MM.1S (cell line): ENCODE data around the gene NFE2L3.

Experiments used
- DNase-seq: peaks from one replicate; pipeline ENCODE4 v3.0.0-alpha.2; 2015
- H2AFZ ChIP-seq: fragments of 300-600 bp; sonication (generic); 2 replicates; pipeline ENCODE4 v1.6.0; 2016; ENCODE audit warnings: antibody characterized with exemption, low read length
- H3F3A ChIP-seq: fragments of 300-600 bp; sonication (generic); 2 replicates; pipeline ENCODE4 v1.6.1; 2016; ENCODE audit warnings: mild to moderate bottlenecking, antibody characterized with exemption, low read length, moderate library complexity, mixed read lengths; ENCODE audit not compliant: insufficient read depth
- H3K27ac ChIP-seq: fragments of 300-600 bp; sonication (generic); 2 replicates; pipeline ENCODE4 v1.5.1; 2016; ENCODE audit warnings: mild to moderate bottlenecking, low read length
- H3K27me3 ChIP-seq: fragments of 300-600 bp; sonication (generic); replicated peaks from 2 replicates; pipeline ENCODE4 v1.6.0; 2016; ENCODE audit warnings: low read length; ENCODE audit not compliant: insufficient read depth
- H3K36me3 ChIP-seq: fragments of 300-600 bp; sonication (generic); replicated peaks from 2 replicates; pipeline ENCODE4 v1.6.1; 2016; ENCODE audit warnings: mild to moderate bottlenecking, low read length, mixed read lengths; ENCODE audit not compliant: insufficient read depth
- H3K4me1 ChIP-seq: fragments of 300-600 bp; sonication (generic); 2 replicates; pipeline ENCODE4 v1.6.1; 2016; ENCODE audit warnings: low read length, mixed read lengths
- H3K4me2 ChIP-seq: fragments of 300-600 bp; sonication (generic); 2 replicates; pipeline ENCODE4 v1.6.0; 2016; ENCODE audit warnings: low read depth, low read length
- H3K4me3 ChIP-seq: fragments of 300-600 bp; sonication (generic); 2 replicates; pipeline ENCODE4 v1.5.1; 2016; ENCODE audit warnings: low read length, mixed read lengths
- H3K79me2 ChIP-seq: fragments of 300-600 bp; sonication (generic); 2 replicates; pipeline ENCODE4 v1.6.1; 2016; ENCODE audit warnings: mixed run types, low read length, mixed read lengths
- H3K9ac ChIP-seq: fragments of 300-600 bp; sonication (generic); 2 replicates; pipeline ENCODE4 v1.6.1; 2016; ENCODE audit warnings: low read length, mixed read lengths
- H3K9me2 ChIP-seq: fragments of 300-600 bp; sonication (generic); replicated peaks from 2 replicates; pipeline ENCODE4 v1.6.1; 2016; ENCODE audit warnings: mild to moderate bottlenecking, low read length, mixed read lengths; ENCODE audit not compliant: insufficient read depth
- H3K9me3 ChIP-seq: fragments of 300-600 bp; sonication (generic); replicated peaks from 2 replicates; pipeline ENCODE4 v1.6.1; 2016; ENCODE audit warnings: mild to moderate bottlenecking, low read length, mixed read lengths; ENCODE audit not compliant: insufficient read depth
- H4K20me1 ChIP-seq: fragments of 300-600 bp; sonication (generic); 2 replicates; pipeline ENCODE4 v1.6.1; 2016; ENCODE audit warnings: mild to moderate bottlenecking, low read length, moderate library complexity, mixed read lengths; ENCODE audit not compliant: insufficient read depth
- CTCF ChIP-seq: fragments of 300-600 bp; sonication (generic); IDR thresholded peaks from 2 replicates; pipeline ENCODE4 v1.5.1; 2016; ENCODE audit warnings: antibody characterized with exemption, low read length, mixed read lengths
- EZH2 ChIP-seq: fragments of 300-600 bp; sonication (generic); optimal IDR thresholded peaks from 2 replicates; pipeline ENCODE3; 2017; ENCODE audit warnings: low read depth, mild to moderate bottlenecking, antibody characterized with exemption, low read length, mixed read lengths
- EZH2phosphoT487 ChIP-seq: fragments of 300-600 bp; sonication (generic); IDR thresholded peaks from 2 replicates; pipeline ENCODE4 v1.6.1; 2018; ENCODE audit warnings: antibody characterized with exemption, low read length

NFE2L3 gene

DNA sequence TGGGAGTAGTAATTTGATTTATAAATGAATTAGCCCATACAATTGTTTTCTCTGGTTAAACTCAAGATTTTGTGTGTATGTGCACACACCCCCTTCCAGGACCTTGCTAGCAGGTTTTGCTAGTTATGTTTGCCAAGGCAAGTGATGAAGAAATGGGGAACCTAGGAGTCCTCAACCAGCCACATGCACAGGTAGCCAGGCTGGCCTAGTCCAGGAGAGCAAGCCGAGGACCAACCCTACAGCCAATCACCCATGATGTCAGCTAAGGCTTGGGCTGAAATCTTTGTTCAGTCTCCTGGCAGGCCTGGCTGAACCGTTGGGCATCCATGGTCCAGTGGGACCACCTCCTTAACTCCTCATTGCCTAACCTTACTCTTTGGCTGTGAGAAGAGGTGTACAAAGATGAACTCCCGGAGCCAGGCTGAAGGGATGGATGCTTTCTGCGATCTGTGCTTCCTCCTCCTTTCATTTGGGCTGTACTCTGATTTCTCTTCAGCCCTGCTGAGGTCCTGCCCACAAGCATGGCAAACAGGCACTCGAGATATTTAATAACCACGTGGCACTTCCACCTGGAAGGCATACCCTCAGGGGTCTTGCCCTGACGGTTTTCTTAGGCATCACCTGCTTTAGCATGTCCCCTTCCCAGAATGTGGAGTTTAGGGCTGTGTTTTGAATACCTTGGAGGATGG, 26.4 kb downstream of the NFE2L3 start:
- no peaks in the 10 kb centered on the region for H3K27me3 ChIP-seq
- no peak overlapping the region for H3K9ac ChIP-seq
- H3K4me2 ChIP-seq: no peak overlapping the region
- no peaks in the 10 kb centered on the region for H3K4me1 ChIP-seq
- H3K27ac ChIP-seq: no peak overlapping the region
- DNase-seq: no peak
- no peaks in the 10 kb centered on the region; the same call in 1 of the 2 replicates for H4K20me1 ChIP-seq
- no peak overlapping the region for H3K4me3 ChIP-seq
- no peaks in the 10 kb centered on the region for H3K36me3 ChIP-seq
- no peaks in the 10 kb centered on the region for H3K9me2 ChIP-seq
- TF ChIP-seq CTCF (no peak), EZH2 (no peak), EZH2phosphoT487 (no peak)
- peaks cover 39% of the 10 kb centered on the region for H3K79me2 ChIP-seq
- H3K9me3 ChIP-seq: no peaks in the 10 kb centered on the region
- H3F3A ChIP-seq: peaks cover 55% of the 10 kb centered on the region
- no peak overlapping the region for H2AFZ ChIP-seq

DNA sequence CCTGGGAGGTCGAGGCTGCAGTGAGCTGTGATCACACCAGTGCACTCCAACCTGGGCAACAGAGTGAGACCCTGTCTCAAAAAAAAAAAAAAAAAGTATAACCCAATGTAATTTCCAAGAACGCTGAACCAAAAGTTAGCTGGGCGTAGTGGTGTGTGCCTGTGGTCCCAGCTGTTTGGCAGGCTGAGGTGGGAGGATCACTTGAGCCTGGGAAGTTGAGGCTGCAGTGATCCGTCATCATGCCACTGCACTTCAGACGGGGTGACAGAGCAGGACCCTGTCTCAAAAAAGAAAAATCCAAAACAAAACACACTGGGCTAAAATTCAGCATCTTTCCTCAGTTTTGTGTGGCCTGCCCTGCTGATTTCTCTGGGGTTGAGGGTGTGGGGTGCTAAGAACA, 27.4 kb downstream of the NFE2L3 start:
- Histone ChIP-seq H3K79me2 (peaks cover 29% of the 10 kb centered on the region), H3K9me3 (no peaks in the 10 kb centered on the region), H3K4me2 (no peak overlapping the region), H3K27me3 (no peaks in the 10 kb centered on the region), H4K20me1 (no peaks in the 10 kb centered on the region; the same call in 1 of the 2 replicates), H3K9ac (no peak overlapping the region), H3K4me1 (no peaks in the 10 kb centered on the region), H3K4me3 (no peak overlapping the region), H2AFZ (no peak overlapping the region), H3K27ac (no peak overlapping the region), H3F3A (peaks cover 66% of the 10 kb centered on the region), H3K36me3 (no peaks in the 10 kb centered on the region; the same call in 1 of the 2 replicates), H3K9me2 (no peaks in the 10 kb centered on the region)
- DNase-seq: no peak
- TF ChIP-seq EZH2phosphoT487 (no peak), CTCF (no peak), EZH2 (no peak)

DNA sequence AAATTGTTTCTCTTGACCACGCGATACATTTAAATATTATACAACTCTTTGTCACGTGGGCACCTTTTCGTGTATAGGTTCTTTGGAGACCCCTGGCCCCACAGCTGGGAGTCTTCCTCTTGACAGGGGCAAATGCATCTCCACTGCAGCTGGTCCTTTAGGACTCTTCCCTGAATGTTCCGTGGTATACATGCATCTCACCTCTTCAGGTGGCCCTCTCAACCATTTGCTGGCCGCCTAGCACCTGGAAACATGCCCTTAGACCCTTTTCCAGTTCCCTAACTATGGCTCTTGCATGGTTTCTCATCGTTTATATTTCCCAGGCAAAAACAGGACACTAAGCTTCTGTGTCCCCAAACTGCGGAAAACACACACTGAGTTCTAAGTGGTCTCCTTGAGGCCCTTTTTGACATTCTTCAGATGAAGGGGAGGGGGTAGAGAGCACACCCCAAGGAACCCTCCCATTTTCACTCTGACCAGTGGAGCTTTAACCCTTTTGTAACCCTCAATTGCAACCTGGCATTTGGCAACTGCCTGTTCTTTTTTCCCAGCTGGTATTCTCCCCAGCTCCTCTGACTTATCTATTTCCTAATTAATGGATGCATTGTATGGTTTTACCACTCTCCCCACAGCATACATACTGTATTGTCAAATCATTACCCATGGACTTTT, 28.0 kb downstream of the NFE2L3 start:
- peaks cover 71% of the 10 kb centered on the region for H3F3A ChIP-seq
- no peak for DNase-seq
- TF ChIP-seq EZH2 (no peak), CTCF (no peak), EZH2phosphoT487 (no peak)
- H3K79me2 ChIP-seq: peaks cover 25% of the 10 kb centered on the region
- H4K20me1 ChIP-seq: peaks cover 2% of the 10 kb centered on the region; the same call in 1 of the 2 replicates
- peaks cover under 1% of the 10 kb centered on the region; the same call in 1 of the 2 replicates for H3K4me1 ChIP-seq
- H3K27me3 ChIP-seq: no peaks in the 10 kb centered on the region
- no peaks in the 10 kb centered on the region for H3K9me2 ChIP-seq
- no peak overlapping the region for H3K4me2 ChIP-seq
- H2AFZ ChIP-seq: no peak overlapping the region
- H3K36me3 ChIP-seq: peaks cover under 1% of the 10 kb centered on the region
- no peak overlapping the region for H3K27ac ChIP-seq
- H3K4me3 ChIP-seq: no peak overlapping the region
- no peak overlapping the region for H3K9ac ChIP-seq
- H3K9me3 ChIP-seq: no peaks in the 10 kb centered on the region
